HEK293 (cell line): ENCODE results near the gene SPINK1.

Experiments used
- CTCF ChIP-seq: fragments of 450-650 bp; formaldehyde crosslinking; IDR thresholded peaks from 2 replicates; pipeline ENCODE4 v1.5.1; 2016; ENCODE audit warnings: missing biosample characterization, missing genetic modification characterization
- HOXD13 ChIP-seq: sonication (generic); formaldehyde crosslinking; IDR thresholded peaks from 2 replicates; pipeline ENCODE4 v1.8.0; 2022; ENCODE audit warnings: missing genetic modification reagents, borderline replicate concordance
- PRDM2 ChIP-seq: fragments of 450-650 bp; formaldehyde crosslinking; IDR thresholded peaks from 2 replicates; pipeline ENCODE4 v1.5.1; 2016; ENCODE audit warnings: missing biosample characterization, missing genetic modification characterization, borderline replicate concordance
- REPIN1 ChIP-seq: fragments of 450-650 bp; formaldehyde crosslinking; IDR thresholded peaks from 2 replicates; pipeline ENCODE4 v1.5.1; 2017; ENCODE audit warnings: missing biosample characterization, missing genetic modification characterization, low read depth
- ZBTB44 ChIP-seq: fragments of 450-650 bp; IDR thresholded peaks from 2 replicates; pipeline ENCODE4 v1.5.1; 2018; ENCODE audit warnings: missing biosample characterization, mild to moderate bottlenecking, missing genetic modification characterization
- ZNF449 ChIP-seq: fragments of 450-650 bp; formaldehyde crosslinking; IDR thresholded peaks from 2 replicates; pipeline ENCODE4 v1.5.1; 2017; ENCODE audit warnings: missing biosample characterization, mild to moderate bottlenecking, missing genetic modification characterization, moderate library complexity
- ZNF701 ChIP-seq: fragments of 450-650 bp; formaldehyde crosslinking; IDR thresholded peaks from 2 replicates; pipeline ENCODE4 v1.5.1; 2016; ENCODE audit warnings: missing biosample characterization, missing genetic modification characterization

- TF ChIP-seq CTCF = no peak
- TF ChIP-seq HOXD13 = no peak
- no peak for TF ChIP-seq ZNF449 (tag by site-specific recombination)
- no peak for TF ChIP-seq REPIN1 (tag by site-specific recombination)
- no peak for TF ChIP-seq ZNF701
- no peak for TF ChIP-seq PRDM2 (tag by site-specific recombination)
- no peak for TF ChIP-seq ZBTB44 (tag by site-specific recombination)
These were observed 23.7 kb upstream of the SPINK1 start for GRCh38 chr5:147854894-147855773.
